HG02840 (cell line): Measurements from ENCODE around the gene LDB2.
"Not testable (repeated sequence)": the region's sequence is repeated elsewhere in the genome, so short reads cannot be mapped to it uniquely, and the experiment has no call there.

ENCODE experiments used
- ATAC-seq: cut with Tn5 transposase; IDR thresholded peaks from one replicate; pipeline ENCODE4 v1.9.1; 2021; ENCODE audit warnings: mild to moderate bottlenecking, moderate library complexity, moderate number of reproducible peaks; ENCODE audit not compliant: unreplicated experiment, low FRiP score

The LDB2 gene

GRCh38 chr4:16897991-16898827, at the start of gene LDB2:
TSS of gene LDB2 (minus strand) at chr4:16898645.
- no peak for ATAC-seq

- no peak for ATAC-seq
These were observed 44.0 kb upstream of the LDB2 start for GRCh38 chr4:16942491-16942890.

- no peak for ATAC-seq
These were observed 40.7 kb upstream of the LDB2 start for GRCh38 chr4:16939178-16939577.

GRCh38 chr4:16938512-16939040, 40.1 kb upstream of the LDB2 start:
- no peak for ATAC-seq

- no peak for ATAC-seq
These were observed 33.2 kb upstream of the LDB2 start for GRCh38 chr4:16931339-16932305.

- no peak for ATAC-seq
These were observed 27.8 kb upstream of the LDB2 start for GRCh38 chr4:16926214-16926613.

- ATAC-seq = not testable (repeated sequence)
These were observed 20.3 kb upstream of the LDB2 start for GRCh38 chr4:16918716-16919115.

- peak; percentile 98 for ATAC-seq
These were observed 18.4 kb upstream of the LDB2 start for GRCh38 chr4:16916719-16917337.

- no peak for ATAC-seq
These were observed 17.6 kb upstream of the LDB2 start for GRCh38 chr4:16916031-16916430.

GRCh38 chr4:16914208-16914607, 15.8 kb upstream of the LDB2 start:
- ATAC-seq = no peak

- no peak for ATAC-seq
These were observed 14.5 kb upstream of the LDB2 start for GRCh38 chr4:16912896-16913295.

GRCh38 chr4:16909281-16909680, 10.8 kb upstream of the LDB2 start:
- ATAC-seq = no peak

GRCh38 chr4:16908377-16909021, 10.1 kb upstream of the LDB2 start:
- ATAC-seq = no peak

GRCh38 chr4:16900325-16900724, 1.9 kb upstream of the LDB2 start:
- ATAC-seq = no peak

GRCh38 chr4:16896881-16897750, 1.3 kb downstream of the LDB2 start:
- no peak for ATAC-seq

- no peak for ATAC-seq
These were observed 4.0 kb downstream of the LDB2 start for GRCh38 chr4:16894406-16894805.

- no peak for ATAC-seq
These were observed 5.2 kb downstream of the LDB2 start for GRCh38 chr4:16893141-16893651.

GRCh38 chr4:16890651-16891050, 7.8 kb downstream of the LDB2 start:
- ATAC-seq = no peak

- no peak for ATAC-seq
These were observed 8.5 kb downstream of the LDB2 start for GRCh38 chr4:16889945-16890344.
